HCT116 (cell line): ENCODE results near the gene DIPK1A.

Source experiments
- RAD21 ChIP-seq: IDR thresholded peaks from 2 replicates; pipeline ENCODE4 v1.6.1; 2012; ENCODE audit warnings: low read depth, mild to moderate bottlenecking
- TF ChIP-seq, protein P1 (sequence below), 3 experiments: fragments of 200-600 bp in 1 of 3; sonication (generic) in 1 of 3; IDR thresholded peaks in 2 of 3; conservative IDR thresholded peaks in 1 of 3; 2 replicates each; pipeline ENCODE4 v1.5.1; 2012 to 2017; ENCODE audit warnings: low read depth in 2 of 3, low read length in 2 of 3, antibody characterized with exemption in 1 of 3, borderline replicate concordance in 1 of 3, control low read depth in 1 of 3, mild to moderate bottlenecking in 1 of 3, mixed read lengths in 1 of 3, mixed run types in 1 of 3, moderate library complexity in 1 of 3; ENCODE audit not compliant: insufficient read depth in 1 of 3

DNA sequence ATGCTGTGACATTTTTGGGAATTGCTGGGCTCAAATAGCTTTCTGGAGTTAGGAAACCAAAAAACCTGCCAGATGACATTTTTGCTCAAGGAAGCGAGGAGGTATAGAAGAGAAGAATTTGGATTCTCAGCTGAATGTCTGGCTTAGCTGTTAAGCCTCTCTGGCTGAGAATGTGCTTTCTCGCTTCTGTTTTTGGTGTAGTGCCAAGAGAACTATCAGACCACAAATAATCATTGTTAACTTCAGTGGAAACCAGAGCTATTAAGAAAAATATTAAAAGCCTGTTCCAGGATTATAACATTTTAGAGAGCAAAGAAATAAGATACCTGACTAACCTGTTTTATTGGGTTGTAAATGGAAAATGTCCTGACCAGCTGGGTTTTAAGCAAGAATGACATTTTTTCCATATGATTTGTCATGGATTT, 39.5 kb upstream of the DIPK1A start:
- no peak for TF ChIP-seq RAD21
- TF ChIP-seq, protein P1, sequence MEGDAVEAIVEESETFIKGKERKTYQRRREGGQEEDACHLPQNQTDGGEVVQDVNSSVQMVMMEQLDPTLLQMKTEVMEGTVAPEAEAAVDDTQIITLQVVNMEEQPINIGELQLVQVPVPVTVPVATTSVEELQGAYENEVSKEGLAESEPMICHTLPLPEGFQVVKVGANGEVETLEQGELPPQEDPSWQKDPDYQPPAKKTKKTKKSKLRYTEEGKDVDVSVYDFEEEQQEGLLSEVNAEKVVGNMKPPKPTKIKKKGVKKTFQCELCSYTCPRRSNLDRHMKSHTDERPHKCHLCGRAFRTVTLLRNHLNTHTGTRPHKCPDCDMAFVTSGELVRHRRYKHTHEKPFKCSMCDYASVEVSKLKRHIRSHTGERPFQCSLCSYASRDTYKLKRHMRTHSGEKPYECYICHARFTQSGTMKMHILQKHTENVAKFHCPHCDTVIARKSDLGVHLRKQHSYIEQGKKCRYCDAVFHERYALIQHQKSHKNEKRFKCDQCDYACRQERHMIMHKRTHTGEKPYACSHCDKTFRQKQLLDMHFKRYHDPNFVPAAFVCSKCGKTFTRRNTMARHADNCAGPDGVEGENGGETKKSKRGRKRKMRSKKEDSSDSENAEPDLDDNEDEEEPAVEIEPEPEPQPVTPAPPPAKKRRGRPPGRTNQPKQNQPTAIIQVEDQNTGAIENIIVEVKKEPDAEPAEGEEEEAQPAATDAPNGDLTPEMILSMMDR (IDR thresholded peaks at IDR 0.05 in 2 of 3, conservative IDR thresholded peaks at IDR 0.05 in 1 of 3; ENCODE audit: borderline replicate concordance in 1 of 3, insufficient read depth in 1 of 3, low read depth in 2 of 3, low read length in 2 of 3) = no peak
